ENCODE results near the gene IFT122.

Gene IFT122

DNA sequence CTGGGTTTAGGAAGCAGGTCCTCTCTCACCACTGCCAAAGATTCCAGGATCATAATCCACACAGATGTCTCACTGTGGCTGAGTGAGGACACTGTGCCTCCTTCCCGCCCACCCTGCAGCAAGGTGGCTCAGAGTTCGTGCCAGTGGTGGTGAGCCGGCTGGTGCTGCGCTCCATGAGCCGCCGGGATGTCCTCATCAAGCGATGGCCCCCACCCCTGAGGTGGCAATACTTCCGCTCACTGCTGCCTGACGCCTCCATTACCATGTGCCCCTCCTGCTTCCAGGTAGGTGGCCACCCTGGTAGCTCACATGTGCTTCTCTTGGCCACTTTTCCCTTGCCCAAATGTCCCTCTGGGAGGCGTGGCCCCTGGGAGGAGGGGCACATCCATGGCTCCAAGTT lies 79.4 kb downstream of the IFT122 start:
- Mint-ChIP-seq H3K36me3 (ENCODE audit: low read depth) (peaks cover 15% of the 10 kb centered on the region), H3K4me3 (no peak overlapping the region), H3K27me3 (ENCODE audit: low read depth, poor library complexity) (peaks cover 6% of the 10 kb centered on the region), H3K27ac (no peak overlapping the region), H3K4me1 (peaks cover 29% of the 10 kb centered on the region), H3K9me3 (no peaks in the 10 kb centered on the region)
- no peak for DNase-seq
- TF ChIP-seq CTCF (IDR thresholded peaks at IDR 0.05): no peak

DNA sequence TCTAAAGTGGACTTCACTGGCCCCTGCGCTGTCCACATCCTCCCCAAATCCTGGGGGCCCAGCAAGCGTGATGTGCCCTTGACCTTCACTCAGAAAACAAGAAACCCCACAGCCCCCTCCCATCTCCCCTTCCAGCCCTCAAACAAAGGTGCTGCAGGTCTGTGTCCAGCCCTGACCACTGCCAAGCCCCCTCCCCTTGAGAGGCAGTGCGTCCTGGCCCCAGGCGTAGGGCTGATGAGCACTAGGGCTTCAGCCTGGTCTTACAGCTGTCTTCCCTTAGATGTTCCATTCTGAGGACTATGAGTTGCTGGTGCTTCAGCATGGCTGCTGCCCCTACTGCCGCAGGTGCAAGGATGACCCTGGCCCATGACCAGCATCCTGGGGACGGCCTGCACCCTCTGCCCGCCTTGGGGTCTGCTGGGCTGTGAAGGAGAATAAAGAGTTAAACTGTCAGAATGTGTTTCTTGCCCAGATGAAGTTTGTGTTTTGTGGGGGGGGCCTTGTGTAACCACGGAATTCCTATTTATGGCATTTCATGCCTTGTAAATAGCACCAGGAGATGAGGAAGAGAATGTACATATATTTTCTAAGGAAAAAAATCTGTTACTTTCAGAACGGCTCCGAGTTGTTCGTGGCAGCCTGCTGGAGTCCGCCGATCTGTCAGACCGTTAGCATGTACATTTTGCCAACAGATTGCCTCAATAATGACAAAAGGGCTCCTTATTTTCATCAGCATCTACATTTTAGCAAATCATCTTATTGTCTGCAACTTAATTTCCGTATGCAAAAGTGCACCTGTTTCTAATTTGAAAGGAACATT lies 80.1 kb downstream of the IFT122 start:
- DNase-seq: no peak
- Mint-ChIP-seq H3K4me1 (peaks cover 29% of the 10 kb centered on the region), H3K4me3 (no peak overlapping the region), H3K27ac (no peak overlapping the region), H3K36me3 (ENCODE audit: low read depth) (peaks cover 15% of the 10 kb centered on the region), H3K9me3 (no peaks in the 10 kb centered on the region), H3K27me3 (ENCODE audit: low read depth, poor library complexity) (peaks cover 9% of the 10 kb centered on the region)
- no peak for TF ChIP-seq CTCF (IDR thresholded peaks at IDR 0.05)

GRCh38 chr3:129520960-129521359 lies 80.9 kb downstream of the IFT122 start:
- no peak overlapping the region for H3K4me3 Mint-ChIP-seq
- H3K27ac Mint-ChIP-seq: peak overlapping the region; percentile 28
- H3K9me3 Mint-ChIP-seq: no peaks in the 10 kb centered on the region
- peaks cover 9% of the 10 kb centered on the region for H3K27me3 Mint-ChIP-seq (ENCODE audit: low read depth, poor library complexity)
- TF ChIP-seq CTCF (IDR thresholded peaks at IDR 0.05): no peak
- peaks cover 14% of the 10 kb centered on the region for H3K36me3 Mint-ChIP-seq (ENCODE audit: low read depth)
- no peak for DNase-seq
- peaks cover 28% of the 10 kb centered on the region for H3K4me1 Mint-ChIP-seq

GRCh38 chr3:129521611-129522010 lies 81.6 kb downstream of the IFT122 start:
- TF ChIP-seq CTCF (IDR thresholded peaks at IDR 0.05): no peak
- H3K9me3 Mint-ChIP-seq: no peaks in the 10 kb centered on the region
- peak; percentile 29 for DNase-seq
- peaks cover 30% of the 10 kb centered on the region for H3K4me1 Mint-ChIP-seq
- H3K4me3 Mint-ChIP-seq: no peak overlapping the region
- no peak overlapping the region for H3K27ac Mint-ChIP-seq
- H3K27me3 Mint-ChIP-seq (ENCODE audit: low read depth, poor library complexity): peaks cover 9% of the 10 kb centered on the region
- peaks cover 7% of the 10 kb centered on the region for H3K36me3 Mint-ChIP-seq (ENCODE audit: low read depth)

- Mint-ChIP-seq H3K27me3 (ENCODE audit: low read depth, poor library complexity) (peaks cover 6% of the 10 kb centered on the region), H3K9me3 (no peaks in the 10 kb centered on the region), H3K4me3 (no peak overlapping the region), H3K27ac (no peak overlapping the region), H3K4me1 (peaks cover 41% of the 10 kb centered on the region), H3K36me3 (ENCODE audit: low read depth) (no peaks in the 10 kb centered on the region)
- DNase-seq: no peak
- no peak for TF ChIP-seq CTCF (IDR thresholded peaks at IDR 0.05)
Observed at GRCh38 chr3:129522953-129523352, 82.9 kb downstream of the IFT122 start.

DNA sequence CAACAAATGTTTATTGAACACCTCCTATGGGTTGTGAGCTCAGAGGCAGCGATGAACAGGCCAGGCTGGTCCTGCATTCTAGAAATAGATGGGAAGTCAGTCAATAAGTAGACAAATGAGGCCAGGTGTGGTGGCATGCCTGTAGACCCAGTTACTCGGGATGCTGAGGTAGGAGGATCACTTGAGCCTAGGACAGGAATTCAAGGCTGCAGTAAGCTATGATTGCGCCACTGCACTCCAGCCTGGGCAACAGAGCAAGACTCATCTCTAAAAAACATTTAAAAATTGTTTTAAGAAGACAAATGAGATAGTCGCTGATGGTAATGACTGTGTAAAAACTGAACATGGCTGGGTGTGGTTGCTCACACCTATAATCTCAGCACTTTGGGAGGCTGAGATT lies 84.1 kb downstream of the IFT122 start:
- DNase-seq: no peak
- peaks cover 42% of the 10 kb centered on the region for H3K4me1 Mint-ChIP-seq
- no peak for TF ChIP-seq CTCF (IDR thresholded peaks at IDR 0.05)
- no peak overlapping the region for H3K4me3 Mint-ChIP-seq
- no peak overlapping the region for H3K27ac Mint-ChIP-seq
- no peaks in the 10 kb centered on the region for H3K9me3 Mint-ChIP-seq
- no peaks in the 10 kb centered on the region for H3K36me3 Mint-ChIP-seq (ENCODE audit: low read depth)
- peaks cover 8% of the 10 kb centered on the region for H3K27me3 Mint-ChIP-seq (ENCODE audit: low read depth, poor library complexity)
